ENCODE data around the gene NUP133.
"Not testable (repeated sequence)": the region's sequence is repeated elsewhere in the genome, so short reads cannot be mapped to it uniquely, and the experiment has no call there.

NUP133 gene

DNA sequence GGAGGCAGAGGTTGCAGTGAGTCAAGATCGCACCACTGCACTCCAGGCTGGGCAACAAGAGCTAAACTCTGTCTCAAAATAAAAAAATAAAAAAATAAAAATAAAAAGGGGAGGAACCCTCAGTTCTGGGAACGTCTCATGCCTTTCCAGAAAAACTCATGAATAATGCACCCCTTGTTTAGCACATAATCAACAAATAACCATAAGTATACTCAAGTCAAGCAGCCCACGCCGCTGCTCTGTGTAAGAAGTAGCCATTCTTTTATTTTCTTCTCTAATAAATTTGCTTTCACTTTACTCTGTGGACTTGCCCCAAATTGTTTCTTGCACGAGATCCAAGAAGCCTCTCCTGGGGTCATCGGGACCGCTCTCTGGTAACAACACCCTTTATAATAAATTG, 59.8 kb downstream of the NUP133 start:
- DNase-seq: no peak

DNA sequence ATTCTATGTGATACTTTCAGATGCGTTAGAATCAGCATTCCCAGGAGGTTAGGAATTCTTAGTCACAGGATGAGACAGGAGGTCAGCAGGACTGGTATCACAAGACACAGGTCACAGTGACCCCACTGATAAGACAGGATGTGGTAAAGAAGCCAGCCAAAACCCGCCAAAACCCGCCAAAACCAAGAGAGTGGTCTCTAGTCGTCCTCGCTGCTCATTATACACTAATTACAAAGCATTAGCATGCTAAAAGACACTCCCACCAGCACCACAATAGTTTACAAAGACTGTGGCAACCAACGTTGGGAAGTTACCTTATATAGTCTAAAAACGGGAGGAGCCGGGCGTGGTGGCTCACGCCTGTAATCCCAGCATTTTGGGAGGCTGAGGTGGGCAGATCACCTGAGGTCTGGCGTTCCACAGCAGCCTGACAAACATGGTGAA, 60.3 kb downstream of the NUP133 start:
- no peak for DNase-seq

DNA sequence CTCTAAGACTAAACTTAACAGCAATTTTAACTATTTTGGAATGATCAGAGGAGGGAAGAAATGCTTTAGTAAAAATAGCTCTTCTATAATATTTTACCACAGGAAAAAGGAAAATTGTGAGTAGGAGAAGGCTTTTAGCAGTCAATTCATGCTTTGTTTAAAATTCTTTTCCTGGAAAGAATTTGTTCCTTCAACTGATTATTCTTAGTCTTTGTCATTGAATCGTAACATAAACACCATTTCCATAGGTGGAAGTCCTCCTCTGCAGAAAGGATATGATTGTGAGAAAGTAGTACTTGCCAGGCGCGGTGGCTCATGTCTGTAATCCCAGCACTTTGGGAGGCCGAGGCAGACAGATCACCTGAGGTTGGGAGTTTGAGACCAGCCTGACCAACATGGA, 62.3 kb downstream of the NUP133 start:
- no peak for DNase-seq

GRCh38 chr1:229440851-229441537, 67.1 kb downstream of the NUP133 start:
- DNase-seq: no peak

DNA sequence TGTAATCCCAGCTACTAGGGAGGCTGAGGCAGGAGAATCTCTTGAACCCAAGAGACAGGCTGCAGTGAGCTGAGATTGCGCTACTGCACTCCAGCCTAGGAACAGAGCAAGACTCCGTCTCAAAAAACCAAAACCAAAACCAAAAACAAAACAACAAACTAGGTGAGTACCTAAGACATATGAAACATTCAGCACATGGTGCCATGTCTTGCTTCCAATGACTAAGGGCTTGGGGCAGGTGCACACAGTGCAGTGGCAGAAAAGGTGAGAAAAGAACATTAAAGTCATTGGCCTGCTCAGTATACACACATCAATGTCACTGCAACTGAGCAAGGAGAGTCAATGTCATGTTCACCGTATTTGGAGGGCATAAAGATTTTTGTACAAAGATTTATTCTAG, 70.1 kb downstream of the NUP133 start:
- DNase-seq: no peak

DNA sequence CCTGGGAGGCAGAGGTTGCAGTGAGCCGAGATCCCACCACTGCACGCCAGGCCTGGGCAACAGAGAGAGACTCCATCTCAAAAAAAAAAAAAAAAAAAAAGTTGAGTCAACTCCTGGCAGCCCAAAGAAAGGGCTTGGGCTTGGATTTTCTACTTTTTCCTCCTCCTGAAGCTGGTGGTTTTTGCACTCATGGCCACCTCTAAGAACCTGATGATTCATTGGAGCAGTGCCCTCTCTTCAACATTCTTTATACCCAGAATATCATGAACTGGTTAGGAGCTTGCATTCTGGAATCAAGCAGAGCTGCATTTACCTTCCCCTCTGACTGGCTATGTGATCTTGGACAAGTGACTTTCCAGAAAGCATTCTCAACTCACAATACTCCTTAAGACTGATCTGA, 70.7 kb downstream of the NUP133 start:
- DNase-seq: no peak

GRCh38 chr1:229436201-229436600, 71.9 kb downstream of the NUP133 start:
- DNase-seq: no peak

GRCh38 chr1:229434641-229435051, 73.5 kb downstream of the NUP133 start:
- no peak for DNase-seq

- DNase-seq: no peak
Observed at GRCh38 chr1:229434005-229434640, 74.0 kb downstream of the NUP133 start, which contains the start of gene ACTA1. ACTA1 (minus strand) TSS chr1:229434094; CDS start chr1:229433115, 979 bp downstream.

DNA sequence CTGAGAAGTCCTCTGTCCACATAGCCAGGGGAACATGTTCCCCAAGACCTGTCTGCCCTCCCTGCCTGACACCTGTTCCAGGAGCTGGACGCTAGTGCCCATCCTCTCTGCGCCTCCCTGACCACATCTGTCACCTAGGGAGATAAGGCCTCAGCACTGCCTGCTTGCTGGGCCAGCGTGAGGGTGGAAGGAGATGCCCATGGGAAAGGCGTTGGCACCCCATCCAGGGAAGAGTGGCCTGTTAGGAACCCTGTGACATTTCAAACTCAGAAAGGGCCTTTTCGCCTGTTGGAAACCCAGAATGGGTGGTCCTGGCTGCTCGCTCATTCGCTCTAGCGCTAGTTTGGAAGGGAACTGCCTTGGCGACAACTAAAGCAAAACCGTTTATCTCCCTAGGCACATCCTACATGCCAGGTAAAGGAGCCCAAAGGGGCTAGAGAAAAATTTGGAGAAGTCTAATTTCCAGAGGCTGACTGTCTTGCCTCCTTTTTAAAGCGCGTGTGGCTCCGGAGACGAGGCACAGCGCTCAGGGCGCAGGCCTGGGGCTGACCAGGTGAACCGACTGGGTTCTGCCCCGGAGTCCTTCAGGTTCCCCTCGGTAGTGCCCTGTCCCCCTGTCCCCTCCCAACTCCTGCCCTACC, 74.7 kb downstream of the NUP133 start:
- DNase-seq: no peak

GRCh38 chr1:229432905-229433304, 75.2 kb downstream of the NUP133 start:
- DNase-seq: no peak

DNA sequence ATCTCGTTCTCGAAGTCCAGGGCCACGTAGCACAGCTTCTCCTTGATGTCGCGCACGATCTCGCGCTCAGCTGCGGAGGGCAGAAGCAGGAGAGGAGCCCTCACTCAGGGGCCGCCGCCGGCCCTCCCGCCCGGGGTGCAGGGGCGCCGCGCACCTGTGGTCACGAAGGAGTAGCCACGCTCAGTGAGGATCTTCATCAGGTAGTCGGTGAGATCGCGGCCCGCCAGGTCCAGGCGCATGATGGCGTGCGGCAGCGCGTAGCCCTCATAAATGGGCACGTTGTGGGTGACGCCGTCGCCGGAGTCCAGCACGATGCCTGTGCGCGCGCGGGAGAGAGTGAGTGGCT, 76.1 kb downstream of the NUP133 start:
- no peak for DNase-seq

- no peak for DNase-seq
Observed at GRCh38 chr1:229431284-229432115, 76.6 kb downstream of the NUP133 start.

- DNase-seq: peak; percentile 43
Observed at GRCh38 chr1:229430761-229431283, 77.3 kb downstream of the NUP133 start.

GRCh38 chr1:229428256-229428655, 79.9 kb downstream of the NUP133 start:
- DNase-seq: no peak

- no peak for DNase-seq
Observed at GRCh38 chr1:229427572-229427971, 80.6 kb downstream of the NUP133 start.

DNA sequence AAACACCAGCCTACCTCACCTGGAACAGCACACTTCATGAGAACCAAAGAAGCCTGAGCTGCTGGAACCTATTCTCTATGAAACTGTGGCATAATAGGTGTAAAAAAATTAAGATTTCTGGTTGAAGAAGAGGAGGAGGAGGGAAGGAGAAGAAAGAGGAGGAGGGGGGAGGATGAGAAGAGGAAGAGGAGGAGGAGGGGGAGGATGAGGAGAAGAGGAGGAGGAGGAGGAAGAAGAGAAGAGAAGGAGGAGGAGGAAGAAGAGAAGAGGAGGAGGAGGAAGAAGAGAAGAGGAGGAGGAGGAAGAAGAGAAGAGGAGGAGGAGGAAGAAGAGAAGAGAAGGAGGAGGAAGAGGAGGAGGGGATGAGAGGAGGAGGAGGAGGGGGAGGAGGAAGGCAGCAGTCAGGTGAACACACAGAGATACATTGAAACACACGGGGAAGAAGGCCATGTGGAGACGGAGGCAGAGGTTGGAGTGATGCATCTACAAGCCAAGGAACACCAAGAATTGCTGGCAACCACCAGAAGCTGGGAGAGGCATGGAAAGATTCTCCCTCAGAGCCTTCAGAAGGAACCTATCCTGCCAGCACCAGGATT, 82.5 kb downstream of the NUP133 start:
- DNase-seq: no peak

DNA sequence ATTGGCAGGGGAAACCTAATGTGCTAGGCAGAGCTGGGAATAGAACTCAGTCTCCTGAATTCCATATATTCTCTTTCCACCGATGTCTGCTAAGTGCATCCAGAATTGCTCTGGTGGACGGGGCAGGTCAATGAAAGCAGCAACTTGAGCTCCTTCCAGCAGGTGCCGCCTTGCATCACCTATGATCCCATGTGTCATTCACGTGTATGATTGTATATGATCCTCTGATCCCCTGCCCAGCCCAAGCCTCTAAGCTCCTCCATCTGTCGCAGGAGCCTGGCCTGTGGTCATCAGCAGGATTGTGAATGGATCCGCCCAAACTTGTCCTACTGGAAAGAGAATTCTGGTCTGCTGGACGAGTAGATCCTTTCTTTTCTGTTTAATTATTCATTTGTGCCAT, 87.4 kb downstream of the NUP133 start:
- no peak for DNase-seq

GRCh38 chr1:229420224-229420623, 87.9 kb downstream of the NUP133 start:
- no peak for DNase-seq

- DNase-seq: not testable (repeated sequence)
Observed at GRCh38 chr1:229418586-229418985, 89.6 kb downstream of the NUP133 start.

DNA sequence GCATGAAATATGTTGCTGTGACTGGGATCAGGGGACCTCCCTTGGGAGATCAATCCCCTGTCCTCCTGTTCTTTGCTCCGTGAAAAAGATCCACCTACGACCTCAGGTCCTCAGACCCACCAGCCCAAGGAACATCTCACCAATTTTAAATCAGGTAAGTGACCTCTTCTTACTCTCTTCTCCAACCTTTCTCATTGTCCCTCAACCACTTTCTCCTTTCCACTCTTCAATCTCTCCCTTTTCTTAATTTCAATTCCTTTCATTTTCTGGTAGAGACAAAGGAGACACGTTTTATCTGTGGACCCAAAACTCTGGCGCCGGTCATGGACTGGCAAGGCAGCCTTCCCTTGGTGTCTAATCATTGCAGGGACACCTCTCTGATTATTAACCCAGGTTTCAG, 95.3 kb downstream of the NUP133 start:
- DNase-seq: not testable (repeated sequence)

GRCh38 chr1:229412056-229412455, 96.1 kb downstream of the NUP133 start:
- no peak for DNase-seq
